ENCODE data around the gene TM9SF4. TPM values are rescaled to one million over a fixed set of nuclear protein-coding genes. Genes with fewer than 3 reads are reported as not detected.

The TM9SF4 gene
- polyA plus RNA-seq, 1 experiment: 101 TPM

DNA sequence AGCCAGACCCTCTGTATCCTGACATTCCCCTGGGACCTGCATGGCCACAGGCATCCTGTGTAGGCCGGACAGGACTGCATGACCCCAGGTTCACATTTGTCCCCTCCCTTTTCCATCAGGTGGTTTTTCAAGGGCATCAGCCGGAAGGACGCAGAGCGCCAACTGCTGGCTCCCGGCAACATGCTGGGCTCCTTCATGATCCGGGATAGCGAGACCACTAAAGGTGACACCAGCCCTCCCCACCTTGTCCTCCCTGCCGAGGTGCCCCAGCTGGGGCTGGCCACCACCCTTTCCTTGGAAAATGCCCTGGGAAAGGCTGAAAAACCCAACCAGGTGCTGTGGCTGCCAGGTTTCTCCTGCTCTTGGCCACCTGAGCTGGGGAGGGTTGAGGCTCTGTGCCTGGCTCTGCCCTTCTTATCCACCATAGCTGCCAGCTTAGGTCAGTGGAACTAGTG lies 29.8 kb upstream of the TM9SF4 start:
- DNase-seq (ENCODE audit: low read depth): no peak
- H3K4me3 ChIP-seq (ENCODE audit: low read depth, low read length): no peak overlapping the region
- H3K27me3 ChIP-seq (ENCODE audit: control insufficient read depth, insufficient read depth, low read length): peaks cover 13% of the 10 kb centered on the region
- H3K36me3 ChIP-seq (ENCODE audit: control insufficient read depth, insufficient read depth, low read length): no peaks in the 10 kb centered on the region
- ChIA-PET CTCF (interaction anchor here (1.6 to 2.6 kb wide), 4 partner anchors 12 to 233 kb away, joined by 4 to 13 read pairs (median 7); no protein-coding TSS in a partner anchor), POLR2A (no interaction called here)
- no peak for TF ChIP-seq CTCF (IDR thresholded peaks at IDR 0.05; ENCODE audit: insufficient read depth, low read depth, low read length)

DNA sequence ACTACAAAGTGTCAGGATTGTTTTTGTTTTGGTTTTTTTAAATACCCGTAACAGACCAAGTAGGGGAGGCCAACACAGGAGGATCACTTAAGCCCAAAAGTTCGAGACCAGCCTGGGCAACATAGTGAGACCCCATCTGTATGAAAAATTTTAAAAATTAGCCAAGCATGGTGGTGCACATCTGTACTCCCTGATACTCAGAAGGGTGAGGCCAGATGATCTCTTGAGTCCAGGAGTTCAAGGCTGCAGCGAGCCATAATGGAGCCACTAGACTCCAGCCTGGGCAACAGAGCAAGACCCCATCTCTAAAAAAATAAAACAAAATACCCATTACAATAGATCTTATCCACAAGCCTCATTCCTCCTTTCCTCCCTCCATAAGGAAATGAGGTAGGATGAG lies 28.7 kb upstream of the TM9SF4 start:
- ChIA-PET CTCF (interaction anchor here (1.6 to 2.6 kb wide), 4 partner anchors 11 to 234 kb away, joined by 4 to 13 read pairs (median 5); no protein-coding TSS in a partner anchor), POLR2A (no interaction called here)
- no peak for DNase-seq (ENCODE audit: low read depth)
- no peak for TF ChIP-seq CTCF (IDR thresholded peaks at IDR 0.05; ENCODE audit: insufficient read depth, low read depth, low read length)
- Histone ChIP-seq H3K36me3 (ENCODE audit: control insufficient read depth, insufficient read depth, low read length) (no peaks in the 10 kb centered on the region), H3K27me3 (ENCODE audit: control insufficient read depth, insufficient read depth, low read length) (peaks cover 12% of the 10 kb centered on the region), H3K4me3 (ENCODE audit: low read depth, low read length) (no peak overlapping the region)

DNA sequence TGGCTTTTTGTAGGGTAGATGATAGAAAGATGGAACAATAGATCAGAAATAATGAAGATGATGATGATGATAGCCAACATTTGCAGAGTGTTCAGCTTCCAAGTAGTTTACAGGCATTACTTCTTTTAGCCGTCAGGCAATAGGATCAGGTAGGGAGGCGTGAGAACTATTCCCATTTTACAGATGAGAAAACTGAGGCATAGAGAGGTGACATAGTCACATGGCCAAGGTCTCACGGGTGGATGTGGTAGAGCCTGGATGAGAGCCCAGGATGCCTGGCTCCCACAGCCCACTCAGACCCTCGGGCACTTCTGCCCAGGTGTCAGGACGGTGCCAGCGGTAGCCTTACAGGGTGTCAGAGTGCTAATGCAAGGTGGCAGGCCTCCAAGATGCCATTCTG lies 26.0 kb upstream of the TM9SF4 start:
- DNase-seq (ENCODE audit: low read depth): no peak
- Histone ChIP-seq H3K36me3 (ENCODE audit: control insufficient read depth, insufficient read depth, low read length) (no peaks in the 10 kb centered on the region), H3K27me3 (ENCODE audit: control insufficient read depth, insufficient read depth, low read length) (peaks cover 12% of the 10 kb centered on the region), H3K4me3 (ENCODE audit: low read depth, low read length) (no peak overlapping the region)
- ChIA-PET POLR2A (no interaction called here), CTCF (interaction anchor here (0.9 kb wide), 1 partner anchor 52 kb away, joined by 3 read pairs; no protein-coding TSS in a partner anchor)
- TF ChIP-seq CTCF (IDR thresholded peaks at IDR 0.05; ENCODE audit: insufficient read depth, low read depth, low read length): no peak

DNA sequence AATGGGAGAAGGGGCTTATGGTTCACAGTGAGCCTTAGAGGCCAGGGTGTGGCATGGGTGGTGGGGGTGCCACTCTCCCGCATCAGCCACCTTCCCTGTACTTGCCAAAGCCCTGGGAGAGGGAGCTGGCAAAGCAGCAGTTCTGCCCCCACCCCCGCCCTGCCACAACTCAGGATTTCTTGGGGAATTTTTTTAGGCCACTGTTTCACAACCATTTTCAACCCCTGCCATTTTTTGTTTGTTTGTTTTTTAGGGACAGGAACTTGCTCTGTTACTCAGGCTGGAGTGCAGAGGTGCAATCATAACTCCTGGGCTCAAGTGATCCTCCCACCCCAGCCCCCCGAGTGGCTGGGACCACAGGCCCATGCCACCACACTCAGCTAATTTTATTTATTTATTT lies 22.4 kb upstream of the TM9SF4 start:
- H3K4me3 ChIP-seq (ENCODE audit: low read depth, low read length): no peak overlapping the region
- H3K27me3 ChIP-seq (ENCODE audit: control insufficient read depth, insufficient read depth, low read length): peaks cover 8% of the 10 kb centered on the region
- DNase-seq (ENCODE audit: low read depth): no peak
- ChIA-PET CTCF (interaction anchor here (0.7 to 8.2 kb wide), 8 partner anchors 8 to 264 kb away, joined by 3 to 167 read pairs (median 3); no protein-coding TSS in a partner anchor), POLR2A (no interaction called here)
- no peak for TF ChIP-seq CTCF (IDR thresholded peaks at IDR 0.05; ENCODE audit: insufficient read depth, low read depth, low read length)
- H3K36me3 ChIP-seq (ENCODE audit: control insufficient read depth, insufficient read depth, low read length): no peaks in the 10 kb centered on the region

GRCh38 chr20:32088759-32089158 lies 20.8 kb upstream of the TM9SF4 start:
- Histone ChIP-seq H3K36me3 (ENCODE audit: control insufficient read depth, insufficient read depth, low read length) (no peaks in the 10 kb centered on the region), H3K4me3 (ENCODE audit: low read depth, low read length) (no peak overlapping the region), H3K27me3 (ENCODE audit: control insufficient read depth, insufficient read depth, low read length) (peaks cover 11% of the 10 kb centered on the region)
- POLR2A ChIA-PET: no interaction called here
- no peak for DNase-seq (ENCODE audit: low read depth)
- CTCF ChIA-PET: interaction anchor here (1.0 to 8.2 kb wide), 4 partner anchors 10 to 265 kb away, joined by 3 to 167 read pairs (median 3); no protein-coding TSS in a partner anchor
- no peak for TF ChIP-seq CTCF (IDR thresholded peaks at IDR 0.05; ENCODE audit: insufficient read depth, low read depth, low read length)

All from BJ (cell line).